Measurements from ENCODE around the gene INSIG1. TPM values are rescaled to one million over a fixed set of nuclear protein-coding genes. Genes with fewer than 3 reads are reported as not detected.
A peak's percentile ranks its signal among the peaks of the same experiment; 100 is the strongest.

The INSIG1 gene
- total RNA-seq, 1 experiment from 2014 or later = 32.3 TPM

GRCh38 chr7:155356323-155357105 is 58.8 kb downstream of the INSIG1 start:
- no peak for TF ChIP-seq JUN (CRISPR knock-in tag; IDR thresholded peaks at IDR 0.05)
- TF ChIP-seq ETV6 (CRISPR knock-in tag; IDR thresholded peaks at IDR 0.05) = no peak
- no peak for TF ChIP-seq IRF1 (CRISPR knock-in tag; IDR thresholded peaks at IDR 0.05)
- TF ChIP-seq PRDM15 (CRISPR knock-in tag; IDR thresholded peaks at IDR 0.05) = no peak
- TF ChIP-seq TEAD4 (CRISPR knock-in tag; IDR thresholded peaks at IDR 0.05) = no peak
- TF ChIP-seq MXD4 (CRISPR knock-in tag; IDR thresholded peaks at IDR 0.05; ENCODE audit: borderline replicate concordance) = no peak
- TF ChIP-seq NFE2L1 (CRISPR knock-in tag; IDR thresholded peaks at IDR 0.05) = no peak
- TF ChIP-seq STAT6 (CRISPR knock-in tag; conservative IDR thresholded peaks at IDR 0.05; ENCODE audit: low read depth) = no peak
- TF ChIP-seq GABPB1 (CRISPR knock-in tag; IDR thresholded peaks at IDR 0.05) = no peak
- TF ChIP-seq CDX4 (CRISPR knock-in tag; IDR thresholded peaks at IDR 0.05; ENCODE audit: borderline replicate concordance) = no peak
- no peak for TF ChIP-seq E2F1 (CRISPR knock-in tag; IDR thresholded peaks at IDR 0.05)
- TF ChIP-seq NFATC4 (CRISPR knock-in tag; IDR thresholded peaks at IDR 0.05) = no peak
- TF ChIP-seq JAZF1 (CRISPR knock-in tag; IDR thresholded peaks at IDR 0.05) = no peak
- ATAC-seq (peak; percentile 66), DNase-seq (ENCODE audit: low spot score) (peak; percentile 61)
- POLR2A ChIA-PET = no interaction called here
- Mint-ChIP-seq H3K4me1 (peaks cover 24% of the 10 kb centered on the region), H3K4me3 (no peak overlapping the region), H3K27me3 (ENCODE audit: low read depth) (peaks cover 21% of the 10 kb centered on the region), H3K27ac (no peak overlapping the region), H3K36me3 (no peaks in the 10 kb centered on the region), H3K9me3 (peaks cover 10% of the 10 kb centered on the region)
- CTCF ChIA-PET = interaction anchor here (0.6 to 4.5 kb wide), 25 partner anchors 8 to 442 kb away, joined by 3 to 30 read pairs (median 3); partner anchors contain the start of gene INSIG1

- DNase-seq (ENCODE audit: low spot score) (no peak), ATAC-seq (no peak)
- H3K4me3 Mint-ChIP-seq = no peak overlapping the region
- no peak overlapping the region for H3K27ac Mint-ChIP-seq
- peaks cover 24% of the 10 kb centered on the region for H3K4me1 Mint-ChIP-seq
- ChIA-PET POLR2A (no interaction called here), CTCF (interaction anchor here (0.6 to 4.5 kb wide), 14 partner anchors 13 to 443 kb away, joined by 3 to 30 read pairs (median 4); no protein-coding TSS in a partner anchor)
- peaks cover 22% of the 10 kb centered on the region for H3K27me3 Mint-ChIP-seq (ENCODE audit: low read depth)
- H3K36me3 Mint-ChIP-seq = no peaks in the 10 kb centered on the region
- peaks cover 10% of the 10 kb centered on the region for H3K9me3 Mint-ChIP-seq
- TF ChIP-seq MYBL2 (CRISPR knock-in tag; IDR thresholded peaks at IDR 0.05) (no peak), ZNF263 (CRISPR knock-in tag; IDR thresholded peaks at IDR 0.05; ENCODE audit: low read depth) (no peak), SMAD3 (CRISPR knock-in tag; IDR thresholded peaks at IDR 0.05; ENCODE audit: borderline replicate concordance) (no peak), ZNF121 (CRISPR knock-in tag; IDR thresholded peaks at IDR 0.05) (no peak), AR (CRISPR knock-in tag; IDR thresholded peaks at IDR 0.05) (no peak)
These were observed 59.9 kb downstream of the INSIG1 start for GRCh38 chr7:155357573-155358041.

All from WTC11 (cell line).